ENCODE measurements around the gene MEMO1.
"Not testable (repeated sequence)": the region's sequence is repeated elsewhere in the genome, so short reads cannot be mapped to it uniquely, and the experiment has no call there.

The MEMO1 gene

GRCh38 chr2:31997653-31998052 is 13.2 kb downstream of the MEMO1 start:
- DNase-seq = no peak

DNA sequence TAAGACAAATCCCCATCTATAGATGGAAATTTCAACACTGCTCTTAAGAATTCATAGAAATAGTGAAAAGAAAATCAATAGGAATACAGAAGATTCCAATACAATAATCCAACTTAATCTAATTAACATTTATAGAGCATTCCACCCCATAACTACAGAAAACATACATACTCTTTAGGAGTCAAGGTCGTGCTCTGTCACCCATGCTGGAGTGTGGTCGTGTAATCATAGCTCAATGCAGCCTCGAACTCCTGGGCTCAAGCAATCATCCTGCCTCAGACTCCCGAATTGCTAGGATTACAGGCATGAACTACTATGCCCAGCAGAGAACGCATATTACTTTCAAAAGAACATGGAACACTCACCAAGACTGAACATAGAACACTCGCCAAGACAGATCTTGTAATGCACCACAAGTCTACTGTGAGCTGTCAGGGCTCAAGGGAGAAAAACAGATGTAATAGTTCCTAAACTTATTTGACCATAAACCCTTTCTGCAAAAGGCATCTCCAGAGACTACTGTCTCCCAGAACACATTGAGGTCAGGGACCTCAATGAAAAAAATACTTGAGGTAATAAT is 14.1 kb downstream of the MEMO1 start:
- no peak for DNase-seq

DNA sequence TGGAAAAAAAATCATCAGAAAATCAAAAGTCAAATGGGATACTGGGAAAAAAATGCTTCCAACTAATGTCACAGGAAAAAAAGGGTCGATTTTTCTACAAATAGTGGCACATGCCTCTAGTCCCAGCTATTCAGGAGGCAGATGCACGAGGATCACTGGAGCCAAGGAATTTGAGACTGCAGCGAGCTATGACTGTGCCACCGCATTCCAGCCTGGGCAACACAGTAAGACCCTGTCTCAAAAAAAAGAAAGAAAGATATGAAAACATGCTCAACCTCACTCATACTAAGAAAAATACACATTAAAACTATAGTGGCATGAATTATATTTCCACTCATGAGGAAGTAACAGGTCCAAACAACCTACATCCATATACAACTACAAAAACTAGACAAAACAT is 17.9 kb downstream of the MEMO1 start:
- DNase-seq = no peak

- DNase-seq = no peak
Measured at GRCh38 chr2:31992025-31992579, 18.7 kb downstream of the MEMO1 start.

- no peak for DNase-seq
Measured at GRCh38 chr2:31989946-31990345, 20.9 kb downstream of the MEMO1 start.

- DNase-seq = no peak
Measured at GRCh38 chr2:31987454-31988220, 23.2 kb downstream of the MEMO1 start.

- DNase-seq = no peak
Measured at GRCh38 chr2:31986906-31987305, 23.9 kb downstream of the MEMO1 start.

GRCh38 chr2:31983762-31984467 is 26.9 kb downstream of the MEMO1 start:
- no peak for DNase-seq

DNA sequence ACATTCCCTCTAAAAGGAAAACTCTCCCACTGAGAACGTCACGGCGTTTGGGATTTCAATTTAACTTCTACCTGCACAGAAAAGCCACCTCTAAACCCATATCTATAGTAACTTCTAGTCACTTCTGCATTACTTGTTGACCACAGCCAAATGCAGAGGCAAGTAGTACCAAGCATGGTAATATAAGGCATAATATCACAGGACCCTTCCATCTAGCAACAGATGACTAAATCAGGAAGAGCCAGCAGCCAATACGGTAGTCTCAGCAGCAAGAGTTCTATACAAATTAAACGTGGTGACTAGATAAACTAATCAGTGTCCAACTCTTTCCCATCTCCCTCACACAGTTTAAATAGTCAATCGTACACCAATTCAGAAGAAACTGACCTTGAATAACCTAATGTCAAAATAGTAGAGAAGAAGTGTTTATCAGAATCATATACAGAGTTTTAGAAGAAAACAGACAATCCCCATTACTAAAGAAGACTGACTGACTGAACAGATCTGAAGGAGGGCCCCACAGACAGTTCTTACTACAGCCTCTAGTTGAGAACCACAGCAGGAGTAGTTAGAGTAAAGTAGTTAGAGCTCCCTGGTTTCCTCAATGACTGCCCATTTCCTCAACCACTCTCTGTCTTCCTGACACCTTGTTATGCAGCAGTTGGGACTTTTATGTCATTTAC is 30.0 kb downstream of the MEMO1 start:
- DNase-seq = no peak

DNA sequence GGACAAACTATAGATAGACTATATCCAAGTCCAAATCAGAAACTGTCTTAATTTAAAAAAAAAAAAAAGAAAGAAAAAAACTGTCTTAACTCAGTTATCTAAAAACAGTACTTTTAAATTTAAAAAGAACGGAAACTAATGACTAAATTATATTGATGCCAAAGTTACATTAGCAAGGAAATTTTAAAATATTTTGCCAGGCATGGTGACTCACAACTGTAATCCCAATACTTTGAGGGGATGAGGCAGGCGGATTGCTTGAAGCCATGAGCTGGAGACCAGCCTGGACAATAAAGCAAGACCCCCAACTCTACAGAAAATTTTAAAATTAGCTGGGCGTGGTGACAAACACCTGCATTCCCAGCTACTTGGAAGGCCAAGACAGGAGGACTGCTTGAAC is 30.9 kb downstream of the MEMO1 start:
- DNase-seq = no peak

DNA sequence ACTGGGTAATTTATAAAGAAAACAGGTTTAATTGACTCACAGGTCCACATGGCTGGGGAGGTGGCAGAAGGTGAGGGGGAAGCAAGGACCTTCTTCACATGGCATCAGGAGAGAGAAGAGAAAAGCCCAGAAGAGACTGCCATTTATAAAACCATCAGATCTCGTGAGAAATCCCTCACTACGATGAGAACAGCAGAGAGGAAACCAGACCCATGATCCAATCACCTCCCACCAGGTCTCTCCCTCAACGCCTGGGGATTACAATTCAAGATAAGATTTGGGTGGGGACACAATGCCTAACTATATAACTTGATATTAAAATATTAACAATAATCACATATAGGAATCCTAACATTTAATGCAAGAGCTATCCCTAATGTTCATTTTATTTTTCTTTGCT is 31.8 kb downstream of the MEMO1 start:
- DNase-seq = no peak

GRCh38 chr2:31978436-31978835 is 32.4 kb downstream of the MEMO1 start:
- no peak for DNase-seq

DNA sequence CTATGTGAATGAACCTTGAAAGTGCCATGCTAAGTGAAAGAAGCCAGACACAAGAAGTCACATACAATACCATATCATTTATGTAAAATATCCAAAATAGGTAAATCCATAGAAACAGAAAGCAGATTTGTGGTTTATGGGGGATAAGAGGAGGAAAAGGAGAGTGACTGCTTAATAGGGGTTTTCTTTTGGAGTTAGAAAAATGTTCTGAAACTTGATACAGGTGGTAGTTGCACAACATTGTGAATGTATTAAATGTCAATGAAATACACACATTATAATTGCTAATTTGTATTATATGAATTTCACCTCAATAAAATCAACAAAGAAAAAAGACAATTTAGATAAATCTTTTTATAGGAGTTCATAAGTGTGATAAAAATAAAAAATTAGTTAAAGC is 37.1 kb downstream of the MEMO1 start:
- DNase-seq = no peak

DNA sequence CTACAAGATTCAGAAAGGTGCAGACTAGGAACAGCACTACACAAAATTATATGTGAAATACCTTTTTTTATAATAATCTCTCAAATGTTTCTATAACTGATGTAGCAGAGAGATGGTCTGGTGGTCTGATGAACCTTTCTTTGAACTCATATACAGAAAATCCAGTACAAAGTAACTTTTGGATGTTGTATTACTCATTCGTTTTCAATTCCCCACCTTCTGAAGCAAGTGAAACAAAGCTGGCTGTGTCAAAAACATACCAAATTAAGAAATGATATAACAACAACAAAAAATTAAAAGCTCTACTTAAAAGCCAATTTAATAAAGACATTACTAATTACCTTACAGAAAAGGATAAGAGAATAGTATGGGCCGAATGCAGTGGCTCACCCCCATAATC is 38.7 kb downstream of the MEMO1 start:
- no peak for DNase-seq

DNA sequence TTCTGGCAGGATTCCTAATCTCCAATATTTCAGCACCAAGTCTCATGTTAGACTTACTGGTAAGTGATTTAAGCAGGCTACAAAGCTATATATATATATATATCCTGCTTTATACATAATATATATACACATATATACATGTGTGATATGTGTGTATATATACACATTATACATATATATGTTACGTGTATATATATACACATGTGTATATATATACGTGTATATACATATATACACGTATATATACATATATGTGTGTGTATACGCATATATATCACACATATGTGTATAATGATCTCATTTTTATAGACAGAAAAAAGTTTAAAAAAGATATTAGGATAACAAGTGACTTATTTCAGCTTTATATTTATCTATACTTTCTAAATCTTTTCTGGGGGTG is 41.6 kb downstream of the MEMO1 start:
- DNase-seq = no peak

GRCh38 chr2:31967790-31968189 is 43.0 kb downstream of the MEMO1 start:
- DNase-seq = no peak

DNA sequence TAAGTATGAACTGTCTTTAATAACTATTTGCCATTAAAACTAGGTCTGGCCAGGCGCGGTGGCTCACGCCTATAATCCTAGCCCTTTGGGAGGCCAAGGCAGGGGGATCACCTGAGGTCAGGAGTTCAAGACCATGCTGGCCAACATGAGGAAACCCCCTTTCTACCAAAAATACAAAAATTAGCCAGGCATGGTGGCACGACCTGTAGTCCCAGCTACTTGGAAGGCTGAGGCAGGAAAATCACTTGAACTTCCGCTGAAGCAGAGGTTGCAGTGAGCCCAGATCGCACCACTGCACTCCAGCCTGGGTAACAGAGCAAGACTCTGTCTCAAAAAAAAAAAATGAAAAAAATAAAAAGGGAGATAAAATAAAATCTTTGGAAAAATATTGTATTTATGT is 44.4 kb downstream of the MEMO1 start:
- DNase-seq = not testable (repeated sequence)

DNA sequence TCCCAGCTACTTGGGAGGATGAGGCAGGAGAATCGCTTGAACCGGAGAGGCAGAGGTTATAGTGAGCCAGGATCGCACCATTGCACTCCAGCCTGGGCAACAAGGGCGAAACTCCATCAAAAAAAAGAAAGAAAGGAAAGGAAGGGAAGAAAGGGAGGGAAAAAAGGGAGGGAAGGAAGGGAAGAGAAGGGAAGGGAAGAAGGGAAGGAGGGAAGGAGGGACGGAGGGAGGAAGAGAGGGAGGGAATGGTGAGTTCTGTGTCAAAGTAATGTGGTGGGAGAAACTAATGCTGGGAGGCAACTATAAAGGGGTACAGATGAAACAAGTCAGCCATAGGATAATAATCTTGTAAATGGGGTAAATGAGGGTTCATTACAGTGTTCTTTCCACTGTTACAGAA is 45.7 kb downstream of the MEMO1 start:
- DNase-seq = no peak

- DNase-seq = no peak
Measured at GRCh38 chr2:31962757-31963361, 47.9 kb downstream of the MEMO1 start.

GRCh38 chr2:31958140-31958717 is 52.6 kb downstream of the MEMO1 start:
- DNase-seq = no peak

GRCh38 chr2:31957354-31958139 is 53.3 kb downstream of the MEMO1 start:
- no peak for DNase-seq

DNA sequence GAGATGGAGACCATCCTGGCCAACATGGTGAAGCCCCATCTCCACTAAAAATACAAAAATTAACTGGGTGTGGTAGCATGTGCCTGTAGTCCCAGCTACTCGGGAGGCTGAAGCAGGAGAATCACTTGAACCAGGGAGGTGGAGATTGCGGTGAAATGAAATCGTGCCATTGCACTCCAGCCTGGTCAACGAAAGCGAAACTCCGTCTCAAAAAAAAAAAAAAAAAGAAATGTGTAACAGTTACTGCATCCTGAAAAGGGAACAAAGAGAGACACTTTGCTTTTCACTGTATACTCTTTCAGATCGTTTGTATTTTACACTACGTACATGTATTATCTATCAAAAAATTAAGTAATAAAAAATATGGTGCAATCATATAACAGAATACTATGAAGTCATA is 53.9 kb downstream of the MEMO1 start:
- DNase-seq = not testable (repeated sequence)
